ENCODE data around the gene NME7.
"Not testable (repeated sequence)": the region's sequence is repeated elsewhere in the genome, so short reads cannot be mapped to it uniquely, and the experiment has no call there.

The NME7 gene, protein sequence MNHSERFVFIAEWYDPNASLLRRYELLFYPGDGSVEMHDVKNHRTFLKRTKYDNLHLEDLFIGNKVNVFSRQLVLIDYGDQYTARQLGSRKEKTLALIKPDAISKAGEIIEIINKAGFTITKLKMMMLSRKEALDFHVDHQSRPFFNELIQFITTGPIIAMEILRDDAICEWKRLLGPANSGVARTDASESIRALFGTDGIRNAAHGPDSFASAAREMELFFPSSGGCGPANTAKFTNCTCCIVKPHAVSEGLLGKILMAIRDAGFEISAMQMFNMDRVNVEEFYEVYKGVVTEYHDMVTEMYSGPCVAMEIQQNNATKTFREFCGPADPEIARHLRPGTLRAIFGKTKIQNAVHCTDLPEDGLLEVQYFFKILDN

GRCh38 chr1:169367686-169368405, at the start of gene NME7, which contains the start of gene BLZF1:
TSS of gene NME7 (minus strand) at chr1:169367797. CDS start at chr1:169367710, 87 bp downstream.
TSS of gene BLZF1 (plus strand) at chr1:169368195. CDS start at chr1:169369523, 1,328 bp downstream.
- DNase-seq (ENCODE audit: low read depth): peak; percentile 96

GRCh38 chr1:169414952-169415351, 47.4 kb upstream of the NME7 start:
- DNase-seq (ENCODE audit: low read depth): no peak

DNA sequence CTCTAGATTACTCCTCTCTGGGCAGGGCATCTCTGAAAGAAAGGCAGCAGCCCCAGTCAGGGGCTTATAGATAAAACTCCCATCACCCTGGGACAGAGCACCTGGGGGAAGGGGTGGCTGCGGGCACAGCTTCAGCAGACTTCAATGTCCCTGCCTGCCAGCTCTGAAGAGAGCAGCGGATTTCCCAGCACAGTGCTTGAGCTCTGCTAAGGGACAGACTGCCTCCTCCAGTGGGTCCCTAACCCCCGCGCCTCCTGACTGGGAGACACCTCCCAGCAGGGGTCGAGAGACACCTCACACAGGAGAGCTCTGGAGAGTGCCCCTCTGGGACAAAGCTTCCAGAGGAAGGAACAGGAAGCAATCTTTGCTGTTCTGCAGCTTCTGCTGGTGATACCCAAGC, 40.7 kb upstream of the NME7 start:
- DNase-seq (ENCODE audit: low read depth): not testable (repeated sequence)

- not testable (repeated sequence) for DNase-seq (ENCODE audit: low read depth)
Measured at GRCh38 chr1:169402578-169402977, 35.0 kb upstream of the NME7 start.

DNA sequence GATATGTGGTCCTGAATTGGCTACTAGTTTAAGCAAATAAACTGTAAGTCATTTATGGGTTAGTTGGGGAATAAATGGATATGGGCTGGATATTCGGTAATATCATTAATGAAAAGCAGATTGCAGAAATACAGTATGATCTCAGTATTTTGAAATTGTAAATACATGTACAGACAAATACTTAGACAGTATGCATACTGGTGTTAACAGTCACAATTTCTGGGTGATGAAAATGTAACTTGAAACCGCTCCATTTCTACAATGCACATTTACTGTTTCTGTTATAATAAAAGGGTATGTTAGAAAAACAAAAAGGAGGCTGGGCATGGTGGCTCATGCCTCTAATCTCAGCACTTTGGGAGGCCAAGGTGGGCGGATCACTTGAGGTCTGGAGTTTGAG, 28.4 kb upstream of the NME7 start:
- no peak for DNase-seq (ENCODE audit: low read depth)

- no peak for DNase-seq (ENCODE audit: low read depth)
Measured at GRCh38 chr1:169392406-169392805, 24.8 kb upstream of the NME7 start.

DNA sequence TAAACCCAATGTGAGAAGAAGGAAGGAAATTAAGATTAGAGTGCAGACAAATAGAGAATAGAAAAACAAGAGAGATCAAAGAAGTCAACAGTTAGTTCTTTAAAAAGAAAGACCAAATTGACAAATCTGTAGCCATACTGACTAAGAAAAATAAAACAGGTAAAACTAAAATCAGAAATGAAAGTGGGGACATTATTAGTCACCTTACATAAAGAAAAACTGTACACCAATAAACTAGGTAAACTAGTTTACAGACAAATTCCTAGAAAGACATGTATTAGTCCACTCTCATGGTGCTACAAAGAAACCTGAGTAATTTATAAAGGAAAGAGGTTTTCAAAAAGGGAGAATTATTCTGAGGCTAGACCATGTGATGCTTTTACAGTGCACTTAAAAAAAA, 22.7 kb upstream of the NME7 start:
- no peak for DNase-seq (ENCODE audit: low read depth)

GRCh38 chr1:169387399-169387798, 19.8 kb upstream of the NME7 start:
- DNase-seq (ENCODE audit: low read depth): no peak

GRCh38 chr1:169383449-169383848, 15.9 kb upstream of the NME7 start:
- no peak for DNase-seq (ENCODE audit: low read depth)

GRCh38 chr1:169381162-169381561, 13.6 kb upstream of the NME7 start:
- no peak for DNase-seq (ENCODE audit: low read depth)

DNA sequence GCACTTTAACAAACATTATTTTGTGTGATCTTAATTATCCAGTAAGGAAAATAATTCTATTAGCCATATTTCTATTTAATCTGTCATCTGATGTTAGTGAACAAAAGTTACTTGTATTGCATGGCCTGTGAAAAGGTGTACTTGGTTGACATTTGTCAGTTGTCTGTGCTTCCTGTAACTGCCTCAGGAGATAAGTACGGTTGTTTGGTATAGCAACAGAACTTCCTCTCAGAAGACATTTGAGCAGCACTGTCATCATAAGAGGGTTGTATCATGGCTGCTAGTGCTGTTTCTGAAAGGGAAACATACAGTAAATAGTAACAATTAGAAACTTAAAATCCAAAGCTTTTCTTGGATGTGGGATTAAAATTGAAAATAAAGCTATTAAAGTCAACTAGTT, 3.8 kb upstream of the NME7 start:
- no peak for DNase-seq (ENCODE audit: low read depth)

DNA sequence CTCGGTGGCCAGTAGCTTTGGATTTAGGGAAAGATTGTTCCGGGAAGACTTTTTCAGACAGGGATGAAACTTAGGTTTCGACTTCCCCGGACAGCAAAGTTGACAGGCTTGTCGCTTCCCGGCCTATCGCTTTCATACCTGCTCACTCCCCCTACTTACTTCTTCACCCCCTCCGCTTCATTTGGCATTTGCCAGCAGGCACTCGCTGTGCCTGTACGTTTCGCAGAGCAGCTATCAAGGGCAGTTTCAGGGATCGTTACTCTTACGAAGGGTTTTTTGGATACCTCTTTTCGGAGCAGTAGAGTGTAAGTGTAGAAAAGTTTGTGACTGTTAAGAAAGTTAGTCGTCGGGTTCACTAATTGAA, 791 bp upstream of the NME7 start:
- no peak for DNase-seq (ENCODE audit: low read depth)

GRCh38 chr1:169367096-169367685, 406 bp downstream of the NME7 start:
- DNase-seq (ENCODE audit: low read depth): no peak

DNA sequence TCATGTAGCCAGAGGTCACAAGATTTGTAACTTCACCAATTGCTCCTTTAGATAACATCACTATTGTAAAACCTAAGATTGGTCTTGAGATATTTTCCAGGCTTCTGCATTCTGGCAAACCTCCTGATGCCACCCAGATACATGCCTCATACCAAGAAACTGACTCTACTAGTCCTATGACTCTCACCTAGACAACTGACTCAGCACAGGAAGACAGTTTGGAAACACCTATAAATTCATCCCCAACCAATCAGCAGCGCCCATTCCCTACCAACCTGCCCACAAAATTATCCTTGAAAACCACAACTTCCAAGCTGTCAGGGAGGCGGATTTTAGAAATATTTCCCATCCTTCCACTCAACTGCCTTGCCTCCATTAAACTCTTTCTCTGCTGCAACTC, 2.6 kb downstream of the NME7 start:
- DNase-seq (ENCODE audit: low read depth): no peak

DNA sequence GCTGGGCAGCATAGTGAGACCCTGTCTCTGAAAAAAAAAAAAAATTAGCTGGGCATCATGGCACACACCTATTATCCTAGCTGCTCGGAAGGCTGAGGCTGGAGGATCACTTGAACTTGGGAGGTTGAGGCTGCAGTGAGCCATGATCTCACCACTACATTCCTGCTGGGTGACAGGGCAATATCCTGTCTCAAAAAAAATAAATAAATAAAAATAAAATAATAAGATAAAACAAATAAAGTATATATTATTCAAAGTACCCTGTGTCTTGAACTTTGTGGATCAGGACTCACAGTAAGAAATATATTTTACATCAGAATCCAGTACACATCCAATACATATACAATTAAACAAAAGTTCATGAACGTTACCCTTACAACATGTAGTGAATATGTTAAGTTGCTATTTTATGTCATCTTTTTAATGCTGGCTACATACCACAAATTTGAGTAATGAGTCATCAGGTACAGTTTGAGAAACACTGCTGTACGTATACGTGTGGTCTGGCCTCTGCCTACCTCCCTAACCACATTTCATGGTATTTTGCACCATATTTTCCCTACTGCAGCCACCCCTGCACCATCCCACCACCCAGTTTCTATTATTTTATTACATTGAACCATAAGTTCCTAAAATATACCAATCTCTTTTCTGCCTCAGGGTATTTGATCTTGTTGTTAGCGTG, 4.4 kb downstream of the NME7 start:
- DNase-seq (ENCODE audit: low read depth): no peak

DNA sequence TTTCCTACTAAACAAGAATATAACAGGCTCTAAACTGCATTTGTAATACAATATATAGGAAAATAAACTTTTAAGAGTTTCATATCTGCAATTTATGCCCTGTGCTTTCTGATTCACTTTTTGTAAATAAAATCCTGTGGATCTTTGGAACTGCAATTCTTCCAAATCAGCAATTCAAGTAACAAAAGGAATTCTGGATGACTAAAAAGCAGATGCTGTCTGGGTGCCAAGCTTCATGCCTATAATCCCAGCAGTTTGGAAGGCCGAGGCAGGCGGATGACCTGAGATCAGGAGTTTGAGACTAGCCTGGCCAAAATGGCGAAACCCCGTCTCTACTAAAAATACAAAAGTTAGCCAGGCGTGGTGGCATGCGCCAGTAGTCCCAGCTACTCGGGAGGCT, 6.3 kb downstream of the NME7 start:
- no peak for DNase-seq (ENCODE audit: low read depth)

- no peak for DNase-seq (ENCODE audit: low read depth)
Measured at GRCh38 chr1:169360415-169360814, 7.2 kb downstream of the NME7 start.

DNA sequence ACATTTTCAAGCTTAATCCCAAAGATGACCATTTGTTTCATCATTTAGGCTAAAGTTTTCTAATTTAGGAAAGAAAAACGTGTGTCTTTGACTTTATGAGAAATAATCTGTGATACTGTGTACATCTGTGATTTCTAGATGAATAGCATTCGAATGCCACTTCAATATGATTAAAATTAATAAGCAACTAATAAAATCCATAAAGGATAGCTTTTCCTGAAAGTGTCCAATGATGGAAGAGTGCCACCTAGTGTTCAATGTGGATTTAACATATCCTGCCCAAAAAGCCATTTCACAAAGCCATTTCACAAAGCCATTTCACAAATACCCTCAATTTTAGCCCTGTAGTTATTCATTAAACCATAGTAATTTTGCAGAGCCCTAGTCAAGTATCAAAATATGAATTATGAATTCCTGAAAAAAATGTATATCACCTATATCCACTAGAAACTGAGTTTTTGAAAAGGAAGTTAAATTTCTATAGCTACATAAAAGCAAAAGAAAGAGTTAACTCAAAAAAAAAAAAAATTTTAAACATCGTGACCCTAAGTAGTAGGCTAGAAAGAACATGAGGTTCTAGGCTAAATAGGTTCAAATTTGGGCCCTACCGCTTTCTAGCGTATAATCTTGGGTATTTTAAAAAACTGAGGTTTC, 19.1 kb downstream of the NME7 start:
- no peak for DNase-seq (ENCODE audit: low read depth)

- DNase-seq (ENCODE audit: low read depth): no peak
Measured at GRCh38 chr1:169347688-169348382, 19.8 kb downstream of the NME7 start.

DNA sequence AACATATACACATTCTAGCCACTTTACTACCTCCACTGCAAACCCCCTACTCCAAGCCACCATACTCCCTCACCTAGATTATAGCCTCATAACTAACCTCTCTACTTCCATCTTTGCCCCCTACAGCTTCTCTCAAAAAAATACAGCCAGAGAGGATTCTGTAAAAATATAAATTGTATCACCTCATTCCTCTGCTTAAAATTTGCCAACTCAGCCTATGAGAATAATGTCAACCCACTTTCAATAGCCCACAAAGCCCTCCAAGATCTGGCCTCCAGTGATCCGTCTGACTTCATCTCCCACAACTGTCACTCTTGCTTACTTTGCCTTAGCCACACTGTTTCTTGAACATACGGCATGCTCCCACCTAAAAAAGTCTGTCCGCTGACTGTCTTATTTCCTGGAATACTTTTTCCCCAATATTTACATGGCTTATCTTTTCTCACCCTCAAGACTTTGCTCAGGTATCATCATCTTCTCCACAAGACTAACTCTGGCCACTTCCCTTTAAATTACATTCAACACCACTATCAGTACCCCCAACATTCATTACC, 21.5 kb downstream of the NME7 start:
- no peak for DNase-seq (ENCODE audit: low read depth)

GRCh38 chr1:169345511-169345910, 22.1 kb downstream of the NME7 start:
- no peak for DNase-seq (ENCODE audit: low read depth)
